OCI-LY7 (cell line): ENCODE results near the gene ASB11. TPM values are rescaled to one million over a fixed set of nuclear protein-coding genes. Genes with fewer than 3 reads are reported as not detected.

Source experiments
- BruUV-seq: library from RNA; stranded (reverse); fragments of 400-500 nt; replicated peaks from 2 replicates; lab custom pipeline; 2021; lab: Mats Ljungman, UMichigan
- CTCF ChIA-PET: fragments of 300-600 bp; sonication (Branson Sonifier 250); formaldehyde crosslinking; loops from one replicate; lab custom pipeline; 2022; ENCODE audit warnings: antibody characterized with exemption; ENCODE audit not compliant: unreplicated experiment; lab: Charles Lee
- POLR2A ChIA-PET: fragments of 300-600 bp; sonication (Branson Sonifier 250); formaldehyde crosslinking; loops from one replicate; lab custom pipeline; 2022; ENCODE audit warnings: antibody characterized with exemption; lab: Charles Lee
- DNase-seq: peaks from one replicate; pipeline ENCODE4 v3.0.0-alpha.2; 2015; ENCODE audit warnings: low spot score
- H2AFZ ChIP-seq: fragments of 200-600 bp; sonication (generic), shearing (Covaris generic); 2 replicates; pipeline ENCODE4 v1.6.1; 2014; ENCODE audit warnings: mild to moderate bottlenecking, antibody characterized with exemption, low read length, moderate library complexity
- H3K27ac ChIP-seq: fragments of 200-600 bp; sonication (generic); 2 replicates; pipeline ENCODE4 v1.5.1; 2014; ENCODE audit warnings: mixed run types, low read depth, mild to moderate bottlenecking, moderate library complexity, low read length, inconsistent platforms; ENCODE audit not compliant: poor library complexity, severe bottlenecking
- H3K36me3 ChIP-seq: fragments of 200-600 bp; sonication (generic); 2 replicates; pipeline ENCODE4 v1.6.1; 2014; ENCODE audit warnings: mild to moderate bottlenecking, antibody characterized with exemption, low read length, moderate library complexity, mixed read lengths; ENCODE audit not compliant: insufficient read depth
- H3K4me1 ChIP-seq: fragments of 200-600 bp; sonication (generic); 2 replicates; pipeline ENCODE4 v1.5.1; 2014; ENCODE audit warnings: mild to moderate bottlenecking, low read length; ENCODE audit not compliant: insufficient read depth, poor library complexity, severe bottlenecking
- H3K4me2 ChIP-seq: fragments of 200-600 bp; sonication (generic); 2 replicates; pipeline ENCODE4 v1.6.1; 2014; ENCODE audit warnings: mild to moderate bottlenecking, low read length
- H3K4me3 ChIP-seq: fragments of 200-600 bp; sonication (generic); 2 replicates; pipeline ENCODE4 v1.5.1; 2014; ENCODE audit warnings: mild to moderate bottlenecking, low read depth, low read length; ENCODE audit not compliant: poor library complexity, severe bottlenecking
- H3K79me2 ChIP-seq: fragments of 200-600 bp; sonication (generic); 2 replicates; pipeline ENCODE4 v1.6.1; 2016; ENCODE audit warnings: low read depth, mild to moderate bottlenecking, low read length, moderate library complexity, mixed read lengths; ENCODE audit not compliant: insufficient read depth
- H3K9me2 ChIP-seq: fragments of 200-600 bp; sonication (generic); 2 replicates; pipeline ENCODE4 v1.6.1; 2016; ENCODE audit warnings: mild to moderate bottlenecking, low read length, mixed read lengths; ENCODE audit not compliant: insufficient read depth
- H3K9me3 ChIP-seq: fragments of 200-600 bp; sonication (generic); 2 replicates; pipeline ENCODE4 v1.6.1; 2014; ENCODE audit warnings: mild to moderate bottlenecking, mixed run types, low read length, mixed read lengths
- H4K20me1 ChIP-seq: fragments of 200-600 bp; sonication (generic); 2 replicates; pipeline ENCODE4 v1.6.1; 2014; ENCODE audit warnings: mild to moderate bottlenecking, antibody characterized with exemption, low read length, moderate library complexity, mixed read lengths; ENCODE audit not compliant: insufficient read depth
- EZH2phosphoT487 ChIP-seq: fragments of 200-600 bp; sonication (generic); IDR thresholded peaks from 2 replicates; pipeline ENCODE4 v1.6.1; 2018; ENCODE audit warnings: low read depth, borderline replicate concordance, mild to moderate bottlenecking, mixed run types, antibody characterized with exemption, low read length, moderate library complexity, mixed read lengths
- intact Hi-C: fragments of 100-400 bp; cut with micrococcal nuclease; formaldehyde crosslinking; loops from one replicate; pipeline ENCODE4 v1.10.0; 2022; ENCODE audit not compliant: unreplicated experiment
- total RNA-seq, 2 experiments: library from RNA; depleted of rRNA in 1 of 2; stranded (reverse); fragments of >200 nt in 1 of 2; shearing (Covaris generic) in 1 of 2; gene quantifications; 2 replicates each; pipeline ENCODE4 v1.2.3, GENCODE V29; 2014 to 2022
- TF ChIP-seq, protein P1 (sequence below): fragments of 200-600 bp; sonication (generic); conservative IDR thresholded peaks from 2 replicates; pipeline ENCODE4 v1.5.1; 2014; ENCODE audit warnings: mild to moderate bottlenecking, antibody characterized with exemption, low read length, moderate library complexity, mixed read lengths

The ASB11 gene
- total RNA-seq, 2 experiments from 2014 or later, result not detected

DNA sequence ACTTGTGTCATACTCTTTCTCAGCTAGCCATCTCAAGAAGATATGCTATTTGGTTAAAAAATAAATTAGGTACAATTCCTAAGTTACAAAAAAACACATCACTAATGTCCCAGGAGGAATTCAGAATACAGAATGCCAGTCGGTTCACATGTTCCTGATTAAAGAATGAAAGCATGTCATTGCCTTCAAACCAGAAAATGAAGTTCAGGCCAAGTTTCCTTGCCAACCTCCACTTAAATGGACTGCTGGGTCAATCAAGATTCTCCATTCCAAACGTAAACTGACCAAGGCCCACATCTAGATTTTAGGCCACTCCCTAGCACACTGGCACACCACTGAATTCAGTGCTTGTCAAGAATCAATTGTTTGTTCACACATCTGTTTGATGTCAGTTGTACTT, 13.4 kb upstream of the ASB11 start:
- CTCF ChIA-PET, result no interaction called here
- Histone ChIP-seq H3K79me2 (peaks cover 3% of the 10 kb centered on the region; the same call in 1 of the 2 replicates), H3K36me3 (peaks cover 38% of the 10 kb centered on the region), H3K4me2 (no peak overlapping the region), H3K9me2 (no peaks in the 10 kb centered on the region), H3K4me1 (no peaks in the 10 kb centered on the region), H3K9me3 (no peaks in the 10 kb centered on the region), H3K4me3 (no peak overlapping the region), H4K20me1 (no peaks in the 10 kb centered on the region), H2AFZ (no peak overlapping the region), H3K27ac (no peak overlapping the region)
- no TSS peak for BruUV-seq
- POLR2A ChIA-PET, result no interaction called here
- TF ChIP-seq, protein P1, sequence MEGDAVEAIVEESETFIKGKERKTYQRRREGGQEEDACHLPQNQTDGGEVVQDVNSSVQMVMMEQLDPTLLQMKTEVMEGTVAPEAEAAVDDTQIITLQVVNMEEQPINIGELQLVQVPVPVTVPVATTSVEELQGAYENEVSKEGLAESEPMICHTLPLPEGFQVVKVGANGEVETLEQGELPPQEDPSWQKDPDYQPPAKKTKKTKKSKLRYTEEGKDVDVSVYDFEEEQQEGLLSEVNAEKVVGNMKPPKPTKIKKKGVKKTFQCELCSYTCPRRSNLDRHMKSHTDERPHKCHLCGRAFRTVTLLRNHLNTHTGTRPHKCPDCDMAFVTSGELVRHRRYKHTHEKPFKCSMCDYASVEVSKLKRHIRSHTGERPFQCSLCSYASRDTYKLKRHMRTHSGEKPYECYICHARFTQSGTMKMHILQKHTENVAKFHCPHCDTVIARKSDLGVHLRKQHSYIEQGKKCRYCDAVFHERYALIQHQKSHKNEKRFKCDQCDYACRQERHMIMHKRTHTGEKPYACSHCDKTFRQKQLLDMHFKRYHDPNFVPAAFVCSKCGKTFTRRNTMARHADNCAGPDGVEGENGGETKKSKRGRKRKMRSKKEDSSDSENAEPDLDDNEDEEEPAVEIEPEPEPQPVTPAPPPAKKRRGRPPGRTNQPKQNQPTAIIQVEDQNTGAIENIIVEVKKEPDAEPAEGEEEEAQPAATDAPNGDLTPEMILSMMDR, result no peak
- no peak for TF ChIP-seq EZH2phosphoT487
- intact Hi-C loops, result no loop called here
- DNase-seq, result no peak

DNA sequence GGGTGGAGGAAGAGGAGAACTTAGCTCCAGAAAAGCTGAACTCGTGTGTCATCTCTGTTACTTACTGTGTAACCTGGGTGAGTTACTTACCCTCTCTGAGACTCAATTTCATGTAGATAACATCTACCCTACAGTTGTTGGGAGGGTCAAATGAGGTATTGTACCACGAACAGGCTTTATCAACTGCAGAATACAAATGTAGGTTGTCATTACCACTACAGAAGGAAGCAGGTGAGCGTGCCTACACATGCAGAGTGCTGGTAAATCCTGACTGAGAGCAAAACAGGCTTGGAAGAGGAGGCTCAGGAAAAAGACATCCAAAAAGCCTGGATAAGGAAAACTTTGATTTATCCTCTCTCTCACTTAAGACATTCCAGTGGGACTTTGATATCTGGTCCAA, 12.7 kb upstream of the ASB11 start:
- no peak overlapping the region for H3K4me2 ChIP-seq
- ChIA-PET CTCF (no interaction called here), POLR2A (no interaction called here)
- H3K4me1 ChIP-seq, result no peaks in the 10 kb centered on the region
- TF ChIP-seq, protein P1, result no peak
- TF ChIP-seq EZH2phosphoT487, result no peak
- no peaks in the 10 kb centered on the region for H4K20me1 ChIP-seq
- no TSS peak for BruUV-seq
- no peak overlapping the region for H3K4me3 ChIP-seq
- intact Hi-C loops, result no loop called here
- no peak for DNase-seq
- H3K9me3 ChIP-seq, result no peaks in the 10 kb centered on the region
- no peak overlapping the region for H3K27ac ChIP-seq
- H3K9me2 ChIP-seq, result no peaks in the 10 kb centered on the region
- H3K79me2 ChIP-seq, result no peaks in the 10 kb centered on the region
- H3K36me3 ChIP-seq, result peaks cover 44% of the 10 kb centered on the region
- no peak overlapping the region for H2AFZ ChIP-seq

DNA sequence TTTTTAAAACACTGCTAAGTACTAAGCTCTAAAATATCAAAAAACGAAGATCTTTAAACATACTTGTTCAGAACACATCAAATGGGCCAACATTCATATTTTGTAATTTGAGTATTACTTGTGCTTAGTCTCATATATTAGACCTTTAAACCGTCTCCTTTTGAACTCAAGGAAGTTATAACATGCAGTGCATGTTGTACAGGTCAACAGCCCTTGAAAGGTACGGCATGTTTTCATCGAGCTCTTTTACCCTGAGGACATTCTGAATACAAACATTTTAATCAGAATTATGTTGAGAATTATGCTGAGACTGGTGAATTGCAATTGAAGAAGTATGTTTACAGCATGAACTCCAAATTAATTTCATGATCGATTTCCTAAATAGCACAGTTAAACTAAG, 7.0 kb upstream of the ASB11 start:
- H3K4me1 ChIP-seq, result no peaks in the 10 kb centered on the region
- ChIA-PET POLR2A (interaction anchor here (0.8 kb wide), 1 partner anchor 14 kb away, joined by 3 read pairs; no protein-coding TSS in a partner anchor), CTCF (no interaction called here)
- H3K9me2 ChIP-seq, result no peaks in the 10 kb centered on the region
- H2AFZ ChIP-seq, result no peak overlapping the region
- intact Hi-C loops, result no loop called here
- no peak overlapping the region for H3K27ac ChIP-seq
- DNase-seq, result no peak
- peaks cover 39% of the 10 kb centered on the region for H3K36me3 ChIP-seq
- H3K9me3 ChIP-seq, result no peaks in the 10 kb centered on the region
- no peak overlapping the region for H3K4me3 ChIP-seq
- H3K79me2 ChIP-seq, result no peaks in the 10 kb centered on the region
- TF ChIP-seq, protein P1, result no peak
- no peak for TF ChIP-seq EZH2phosphoT487
- no peaks in the 10 kb centered on the region for H4K20me1 ChIP-seq
- no TSS peak for BruUV-seq
- no peak overlapping the region for H3K4me2 ChIP-seq
